Skeletal muscle satellite cell (primary cell): ENCODE results near the gene DDX50. TPM values are rescaled to one million over a fixed set of nuclear protein-coding genes. Genes with fewer than 3 reads are reported as not detected.

Experiments used
- H3K27me3 ChIP-seq: 2 replicates; pipeline ENCODE4 v1.7.0; 2013; ENCODE audit warnings: low read length; ENCODE audit not compliant: control insufficient read depth, insufficient read depth
- H3K36me3 ChIP-seq: 2 replicates; pipeline ENCODE4 v1.7.0; 2013; ENCODE audit warnings: mild to moderate bottlenecking, control low read depth, low read length; ENCODE audit not compliant: insufficient read depth
- H3K4me1 ChIP-seq: 2 replicates; pipeline ENCODE4 v1.7.0; 2013; ENCODE audit warnings: low read length; ENCODE audit not compliant: control insufficient read depth, insufficient read depth
- H3K4me2 ChIP-seq: 2 replicates; pipeline ENCODE4 v1.7.0; 2013; ENCODE audit warnings: mild to moderate bottlenecking, low read length
- H3K4me3 ChIP-seq: 2 replicates; pipeline ENCODE4 v1.7.0; 2013; ENCODE audit warnings: low read length
- H3K9ac ChIP-seq: 2 replicates; pipeline ENCODE4 v1.7.0; 2013; ENCODE audit warnings: mild to moderate bottlenecking, low read depth, low read length, moderate library complexity
- H3K9me3 ChIP-seq: replicated peaks from 2 replicates; pipeline ENCODE4 v1.7.0; 2013; ENCODE audit warnings: mild to moderate bottlenecking, control low read depth, low read length
- small RNA-seq: library from RNA; depleted of rRNA; stranded (forward); fragments of <200 nt; gene quantifications from one replicate; pipeline ENCODE3, GENCODE V24; 2012

Gene DDX50

GRCh38 chr10:68988530-68989316 lies 87.6 kb downstream of the DDX50 start, which contains the start of gene KIFBP:
Gene KIFBP, plus strand, starts transcription at chr10:68988803. Its CDS starts 30 bp downstream, at chr10:68988833.
- H3K4me2 ChIP-seq = peak within 1 kb of the TSS; percentile 96
- H3K36me3 ChIP-seq = peaks cover 15% of the 10 kb centered on the region
- peak within 1 kb of the TSS; percentile 93 for H3K9ac ChIP-seq
- H3K9me3 ChIP-seq = no peaks in the 10 kb centered on the region
- peak within 1 kb of the TSS; percentile 92 for H3K4me3 ChIP-seq
- peaks cover 34% of the 10 kb centered on the region for H3K4me1 ChIP-seq
- H3K27me3 ChIP-seq = no peaks in the 10 kb centered on the region

- H3K4me2 ChIP-seq = peak overlapping the region; percentile 96
- peak overlapping the region; percentile 92 for H3K4me3 ChIP-seq
These were observed 88.3 kb downstream of the DDX50 start for GRCh38 chr10:68989317-68989990.

GRCh38 chr10:68992636-68993440 lies 91.7 kb downstream of the DDX50 start:
- Histone ChIP-seq H3K4me3 (no peak overlapping the region), H3K9ac (peak overlapping the region; percentile 75)

More at GRCh38 chr10:68989317-68989990, 88.3 kb downstream of the DDX50 start:
- H3K27me3 ChIP-seq = no peaks in the 10 kb centered on the region
- peak overlapping the region; percentile 93 for H3K9ac ChIP-seq
- H3K36me3 ChIP-seq = peaks cover 8% of the 10 kb centered on the region
- H3K4me1 ChIP-seq = peaks cover 34% of the 10 kb centered on the region
- H3K9me3 ChIP-seq = no peaks in the 10 kb centered on the region

More at GRCh38 chr10:68992636-68993440, 91.7 kb downstream of the DDX50 start:
- Histone ChIP-seq H3K4me1 (peaks cover 39% of the 10 kb centered on the region), H3K4me2 (peak overlapping the region; percentile 66), H3K9me3 (no peaks in the 10 kb centered on the region), H3K27me3 (no peaks in the 10 kb centered on the region), H3K36me3 (no peaks in the 10 kb centered on the region)

Small RNAs within 50 kb of the gene (small RNA-seq; reads per million reads assigned to genes)
- not detected for gene RNU6-571P
